HG02943 (cell line): ENCODE results near the gene JCHAIN.
"Not testable (repeated sequence)": the region's sequence is repeated elsewhere in the genome, so short reads cannot be mapped to it uniquely, and the experiment has no call there.

Source experiments
- ATAC-seq: cut with Tn5 transposase; IDR thresholded peaks from one replicate; pipeline ENCODE4 v1.9.1; 2021; ENCODE audit warnings: mild to moderate bottlenecking, low read depth, moderate library complexity; ENCODE audit not compliant: unreplicated experiment

Gene JCHAIN

GRCh38 chr4:70691661-70692060 lies 25.4 kb upstream of the JCHAIN start:
- ATAC-seq: no peak

- peak; percentile 7 for ATAC-seq
Measured at GRCh38 chr4:70688795-70689231, 22.5 kb upstream of the JCHAIN start.

- peak; percentile 96 for ATAC-seq
Measured at GRCh38 chr4:70687821-70688794, 21.8 kb upstream of the JCHAIN start, which contains the start of gene UTP3. TSS of gene UTP3 (plus strand) at chr4:70688532. CDS start at chr4:70688678, 146 bp downstream.

- ATAC-seq: no peak
Measured at GRCh38 chr4:70687392-70687791, 21.1 kb upstream of the JCHAIN start.

- not testable (repeated sequence) for ATAC-seq
Measured at GRCh38 chr4:70682142-70682541, 15.8 kb upstream of the JCHAIN start.

- ATAC-seq: no peak
Measured at GRCh38 chr4:70681704-70682103, 15.4 kb upstream of the JCHAIN start.

GRCh38 chr4:70680934-70681333 lies 14.6 kb upstream of the JCHAIN start:
- ATAC-seq: no peak

GRCh38 chr4:70678383-70678999 lies 12.2 kb upstream of the JCHAIN start:
- peak; percentile 78 for ATAC-seq

GRCh38 chr4:70676554-70677090 lies 10.3 kb upstream of the JCHAIN start:
- no peak for ATAC-seq

GRCh38 chr4:70674731-70675130 lies 8.4 kb upstream of the JCHAIN start:
- no peak for ATAC-seq

GRCh38 chr4:70674191-70674590 lies 7.9 kb upstream of the JCHAIN start:
- ATAC-seq: no peak

- no peak for ATAC-seq
Measured at GRCh38 chr4:70671091-70671490, 4.8 kb upstream of the JCHAIN start.

GRCh38 chr4:70670332-70671014 lies 4.2 kb upstream of the JCHAIN start:
- ATAC-seq: no peak

- ATAC-seq: no peak
Measured at GRCh38 chr4:70667740-70668535, 1.6 kb upstream of the JCHAIN start.

- not testable (repeated sequence) for ATAC-seq
Measured at GRCh38 chr4:70661309-70661922, 4.9 kb downstream of the JCHAIN start.

- no peak for ATAC-seq
Measured at GRCh38 chr4:70660106-70660505, 6.2 kb downstream of the JCHAIN start.

- no peak for ATAC-seq
Measured at GRCh38 chr4:70658418-70658817, 7.9 kb downstream of the JCHAIN start.

GRCh38 chr4:70657326-70657725 lies 9.0 kb downstream of the JCHAIN start:
- ATAC-seq: no peak

GRCh38 chr4:70654605-70655011 lies 11.7 kb downstream of the JCHAIN start:
- no peak for ATAC-seq
